Natural killer cell (primary cell): ENCODE data around the gene JADE2. TPM values are rescaled to one million over a fixed set of nuclear protein-coding genes. Genes with fewer than 3 reads are reported as not detected.

Experiments used
- ATAC-seq, 3 donors: fragments of 150-1000 bp in 2 of 3; fragments of 200-7000 bp in 1 of 3; cut with Tn5 transposase; 1 replicate in 1 of 3; 2 replicates in 2 of 3; pipeline ENCODE4 v1.10.0; 2021; ENCODE audit warnings: mild to moderate bottlenecking in 2 of 3, moderate library complexity in 2 of 3
- DNase-seq, 2 donors: peaks; one replicate each; pipeline versions ENCODE4 v3.0.0 to v3.0.0-alpha.2; 2013 to 2021; ENCODE audit warnings: mixed read lengths in 1 of 2
- H3K27ac ChIP-seq: one replicate; pipeline ENCODE4 v1.5.1; 2013; ENCODE audit warnings: mild to moderate bottlenecking, low read length
- H3K27me3 ChIP-seq: one replicate; pipeline ENCODE4 v1.6.1; 2013; ENCODE audit warnings: low read length; ENCODE audit not compliant: control insufficient read depth, insufficient read depth
- H3K36me3 ChIP-seq: one replicate; pipeline ENCODE4 v1.6.1; 2013; ENCODE audit warnings: low read length; ENCODE audit not compliant: control insufficient read depth, insufficient read depth
- H3K4me1 ChIP-seq: one replicate; pipeline ENCODE4 v1.6.1; 2013; ENCODE audit warnings: low read length; ENCODE audit not compliant: control insufficient read depth, insufficient read depth
- H3K4me3 ChIP-seq: one replicate; pipeline ENCODE4 v1.5.1; 2013; ENCODE audit warnings: low read length
- H3K9me3 ChIP-seq: one replicate; pipeline ENCODE4 v1.6.1; 2013; ENCODE audit warnings: low read length; ENCODE audit not compliant: control insufficient read depth, insufficient read depth
- H3K27ac Mint-ChIP-seq, 2 donors: one replicate each; pipeline ENCODE4 v1.8.0; 2022; ENCODE audit warnings: mild to moderate bottlenecking in 2 of 2, mixed read lengths in 2 of 2, moderate library complexity in 1 of 2
- H3K27me3 Mint-ChIP-seq, 2 donors: one replicate each; pipeline ENCODE4 v1.8.0; 2022; ENCODE audit warnings: low read depth in 2 of 2, mixed read lengths in 2 of 2
- H3K36me3 Mint-ChIP-seq: one replicate; pipeline ENCODE4 v1.8.0; 2022; ENCODE audit warnings: mixed read lengths
- H3K4me1 Mint-ChIP-seq, 2 donors: one replicate each; pipeline ENCODE4 v1.8.0; 2022; ENCODE audit warnings: mixed read lengths in 2 of 2
- H3K4me3 Mint-ChIP-seq: one replicate; pipeline ENCODE4 v1.8.0; 2022; ENCODE audit warnings: mild to moderate bottlenecking, moderate library complexity, mixed read lengths
- H3K9me3 Mint-ChIP-seq, 2 donors: one replicate each; pipeline ENCODE4 v1.8.0; 2022; ENCODE audit warnings: mixed read lengths in 2 of 2
- WGBS: methylation state at CpG from one replicate; pipeline ENCODE4 v1.1.7; 2013; ENCODE audit warnings: missing lambda C conversion rate; ENCODE audit not compliant: insufficient coverage; 5-methylcytosine and 5-hydroxymethylcytosine counted together
- intact Hi-C: fragments of 100-400 bp; cut with micrococcal nuclease; formaldehyde crosslinking; loops from one replicate; pipeline ENCODE4 v1.14.2; 2022
- total RNA-seq, 4 donors: library from RNA; stranded (reverse); fragments of 120-200 nt in 1 of 4; gene quantifications; one replicate each; pipeline versions ENCODE4 v1.2.3 to v1.2.4, GENCODE V29; 2013 to 2022
- TF ChIP-seq, protein P1 (sequence below): fragments of 200-600 bp; IDR thresholded peaks from one replicate; pipeline ENCODE4 v1.8.0; 2022; ENCODE audit warnings: antibody characterized with exemption

The JADE2 gene
- total RNA-seq, 3 donors from 2014 or later (not counting 1 experiment from before 2014, with no cell fraction given): 130 to 174 (median 173) TPM

- no peak overlapping the region for H3K27ac ChIP-seq
- Mint-ChIP-seq H3K4me3 (no peak overlapping the region), H3K27ac (no peak overlapping the region), H3K27me3 (no peaks in the 10 kb centered on the region), H3K9me3 (no peaks in the 10 kb centered on the region), H3K4me1 (no peaks in the 10 kb centered on the region), H3K36me3 (no peaks in the 10 kb centered on the region)
- H3K4me1 ChIP-seq: no peaks in the 10 kb centered on the region
- WGBS: 98% methylated on average over 7 of the region's 7 CpGs
- no peaks in the 10 kb centered on the region for H3K9me3 ChIP-seq
- TF ChIP-seq, protein P1, sequence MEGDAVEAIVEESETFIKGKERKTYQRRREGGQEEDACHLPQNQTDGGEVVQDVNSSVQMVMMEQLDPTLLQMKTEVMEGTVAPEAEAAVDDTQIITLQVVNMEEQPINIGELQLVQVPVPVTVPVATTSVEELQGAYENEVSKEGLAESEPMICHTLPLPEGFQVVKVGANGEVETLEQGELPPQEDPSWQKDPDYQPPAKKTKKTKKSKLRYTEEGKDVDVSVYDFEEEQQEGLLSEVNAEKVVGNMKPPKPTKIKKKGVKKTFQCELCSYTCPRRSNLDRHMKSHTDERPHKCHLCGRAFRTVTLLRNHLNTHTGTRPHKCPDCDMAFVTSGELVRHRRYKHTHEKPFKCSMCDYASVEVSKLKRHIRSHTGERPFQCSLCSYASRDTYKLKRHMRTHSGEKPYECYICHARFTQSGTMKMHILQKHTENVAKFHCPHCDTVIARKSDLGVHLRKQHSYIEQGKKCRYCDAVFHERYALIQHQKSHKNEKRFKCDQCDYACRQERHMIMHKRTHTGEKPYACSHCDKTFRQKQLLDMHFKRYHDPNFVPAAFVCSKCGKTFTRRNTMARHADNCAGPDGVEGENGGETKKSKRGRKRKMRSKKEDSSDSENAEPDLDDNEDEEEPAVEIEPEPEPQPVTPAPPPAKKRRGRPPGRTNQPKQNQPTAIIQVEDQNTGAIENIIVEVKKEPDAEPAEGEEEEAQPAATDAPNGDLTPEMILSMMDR: no peak
- H3K4me3 ChIP-seq: no peak overlapping the region
- DNase-seq (no peak), ATAC-seq (no peak)
- H3K36me3 ChIP-seq: no peaks in the 10 kb centered on the region
- no peaks in the 10 kb centered on the region for H3K27me3 ChIP-seq
- intact Hi-C loops: no loop called here
Observed at GRCh38 chr5:134489227-134489944, 36.1 kb upstream of the JADE2 start.

GRCh38 chr5:134490255-134490924, 35.1 kb upstream of the JADE2 start:
- TF ChIP-seq, protein P1: no peak
- DNase-seq: no peak
- Mint-ChIP-seq H3K9me3 (no peaks in the 10 kb centered on the region), H3K4me1 (no peaks in the 10 kb centered on the region), H3K27me3 (no peaks in the 10 kb centered on the region), H3K36me3 (no peaks in the 10 kb centered on the region), H3K27ac (no peak overlapping the region), H3K4me3 (no peak overlapping the region)
- Histone ChIP-seq H3K9me3 (no peaks in the 10 kb centered on the region), H3K36me3 (no peaks in the 10 kb centered on the region), H3K4me3 (no peak overlapping the region), H3K4me1 (no peaks in the 10 kb centered on the region), H3K27ac (no peak overlapping the region), H3K27me3 (no peaks in the 10 kb centered on the region)
- intact Hi-C loops: no loop called here
- 90% methylated on average over 9 of the region's 9 CpGs for WGBS
- no peak for ATAC-seq

DNA sequence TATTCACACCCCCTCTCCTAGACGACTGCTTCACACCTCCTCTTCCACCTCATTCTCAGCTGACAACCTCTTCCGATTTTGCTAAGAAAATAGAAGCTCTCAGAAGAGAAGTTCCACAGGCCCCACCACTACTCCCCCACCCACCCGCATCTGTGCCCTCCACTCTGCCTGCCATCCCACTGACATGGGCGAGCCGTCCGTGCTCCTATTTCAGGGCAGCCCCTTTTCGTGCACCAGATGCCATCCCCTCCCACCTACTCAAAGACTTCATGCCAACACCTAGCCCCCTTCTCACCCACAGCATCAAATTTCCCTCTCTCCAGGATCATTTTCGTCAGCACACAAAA, 34.6 kb upstream of the JADE2 start:
- ATAC-seq: no peak
- Histone ChIP-seq H3K27me3 (no peaks in the 10 kb centered on the region), H3K27ac (no peak overlapping the region), H3K9me3 (no peaks in the 10 kb centered on the region), H3K4me1 (no peaks in the 10 kb centered on the region), H3K36me3 (no peaks in the 10 kb centered on the region), H3K4me3 (no peak overlapping the region)
- intact Hi-C loops: no loop called here
- H3K27me3 Mint-ChIP-seq: no peaks in the 10 kb centered on the region
- no peaks in the 10 kb centered on the region for H3K9me3 Mint-ChIP-seq
- H3K4me1 Mint-ChIP-seq: no peaks in the 10 kb centered on the region
- H3K36me3 Mint-ChIP-seq: no peaks in the 10 kb centered on the region
- no peak overlapping the region for H3K27ac Mint-ChIP-seq
- TF ChIP-seq, protein P1: no peak
- no peak overlapping the region for H3K4me3 Mint-ChIP-seq
- DNase-seq: no peak
- WGBS: 89% methylated on average over 8 of the region's 8 CpGs
